Activated CD4-positive, CD25-positive, alpha-beta regulatory T cell (primary cell): Measurements from ENCODE around the gene SLC25A18.
"Not testable (repeated sequence)": the region's sequence is repeated elsewhere in the genome, so short reads cannot be mapped to it uniquely, and the experiment has no call there.

Experiments
- DNase-seq, 4 experiments: peaks; one replicate each; lab custom pipeline; 2025; lab: John Stamatoyannopoulos, UW

Gene SLC25A18, protein sequence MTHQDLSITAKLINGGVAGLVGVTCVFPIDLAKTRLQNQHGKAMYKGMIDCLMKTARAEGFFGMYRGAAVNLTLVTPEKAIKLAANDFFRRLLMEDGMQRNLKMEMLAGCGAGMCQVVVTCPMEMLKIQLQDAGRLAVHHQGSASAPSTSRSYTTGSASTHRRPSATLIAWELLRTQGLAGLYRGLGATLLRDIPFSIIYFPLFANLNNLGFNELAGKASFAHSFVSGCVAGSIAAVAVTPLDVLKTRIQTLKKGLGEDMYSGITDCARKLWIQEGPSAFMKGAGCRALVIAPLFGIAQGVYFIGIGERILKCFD

DNA sequence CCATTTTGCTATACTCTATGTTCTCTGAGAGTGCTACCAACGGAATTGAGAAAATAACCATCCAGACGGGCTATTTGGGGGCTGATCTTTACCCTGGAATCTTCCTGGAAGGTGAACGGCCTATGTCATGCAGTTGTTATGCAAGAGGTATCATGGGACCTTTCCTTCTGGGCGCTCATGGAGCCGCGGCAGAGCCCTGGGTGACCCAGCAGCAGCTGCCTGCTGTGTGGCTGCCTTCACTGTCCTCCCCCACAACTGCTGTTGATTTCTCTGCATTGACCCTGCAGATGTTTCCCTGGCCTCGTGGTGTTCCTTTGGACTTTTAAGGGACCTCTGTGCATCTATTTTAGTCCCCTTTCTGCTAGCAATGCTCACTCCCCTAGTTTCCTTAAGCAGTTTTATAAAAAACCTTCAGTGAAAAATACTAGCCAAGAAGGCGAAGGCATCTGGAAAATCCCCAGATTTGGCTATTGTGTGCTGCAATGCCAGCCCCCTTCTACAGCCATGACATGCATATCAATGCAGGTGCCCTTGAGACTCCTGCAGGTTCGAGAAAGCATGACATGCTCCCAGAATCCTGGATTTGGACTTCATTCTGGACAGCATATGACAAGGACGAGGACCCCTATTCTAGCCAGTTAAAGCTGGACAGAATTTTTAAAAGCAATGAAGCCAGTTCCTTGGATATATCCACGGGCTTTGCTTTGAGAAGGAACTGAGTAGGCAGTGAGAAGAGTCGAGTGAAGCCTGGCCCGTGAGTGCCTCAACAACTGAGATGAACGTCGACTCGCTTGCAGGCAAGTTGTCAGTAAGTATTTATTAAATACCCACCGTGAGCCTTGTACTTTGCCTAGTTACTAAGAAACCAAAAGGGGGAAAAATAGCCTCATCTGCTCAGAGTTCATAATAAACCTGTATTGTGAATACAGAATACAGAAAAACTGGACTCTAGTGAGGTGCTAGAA, at the start of gene SLC25A18:
Gene SLC25A18, plus strand, starts transcription at position 593 of the 965 bp plus-strand sequence. CDS start 16,447 bp downstream, outside the sequence.
- DNase-seq: no peak

DNA sequence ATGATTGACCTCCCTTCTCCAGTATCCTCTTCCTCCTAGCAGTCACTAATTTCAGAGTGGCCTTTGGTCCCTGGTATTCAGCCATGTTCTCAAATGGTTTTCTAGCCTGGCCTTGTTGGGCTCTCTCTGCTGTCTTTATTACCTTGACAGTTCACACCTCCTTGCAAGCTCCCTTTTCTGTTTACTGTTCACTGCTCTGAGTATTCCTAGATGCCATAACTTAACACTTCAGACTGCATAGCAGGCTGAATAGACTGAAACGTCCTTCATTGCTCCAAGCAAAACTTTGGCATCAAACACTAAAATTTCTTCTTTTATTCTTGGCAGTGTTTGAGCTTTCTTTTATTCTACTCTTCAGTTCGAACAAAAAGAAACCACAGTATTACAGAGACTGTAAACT, 49.7 kb upstream of the SLC25A18 start:
- DNase-seq: no peak

DNA sequence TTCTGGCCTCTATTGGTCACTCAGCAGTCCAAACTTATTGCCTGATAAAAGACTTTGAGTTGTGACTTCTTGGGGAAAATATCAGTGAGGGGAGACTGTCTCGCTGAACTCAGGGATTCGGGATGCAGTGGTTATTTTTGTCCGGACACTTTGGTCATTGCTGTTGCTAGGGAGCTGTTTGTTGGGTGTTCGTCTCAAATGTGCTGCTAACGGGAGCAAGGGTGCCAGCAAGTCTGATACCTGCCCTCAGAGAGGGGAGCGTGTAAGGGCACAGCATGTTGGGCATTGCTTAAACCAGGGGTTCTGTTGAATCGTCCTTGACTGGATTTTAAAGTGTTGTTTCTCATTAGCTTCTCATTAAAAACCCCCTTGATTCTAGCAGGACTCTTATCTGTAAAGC, 49.2 kb upstream of the SLC25A18 start:
- no peak for DNase-seq

DNA sequence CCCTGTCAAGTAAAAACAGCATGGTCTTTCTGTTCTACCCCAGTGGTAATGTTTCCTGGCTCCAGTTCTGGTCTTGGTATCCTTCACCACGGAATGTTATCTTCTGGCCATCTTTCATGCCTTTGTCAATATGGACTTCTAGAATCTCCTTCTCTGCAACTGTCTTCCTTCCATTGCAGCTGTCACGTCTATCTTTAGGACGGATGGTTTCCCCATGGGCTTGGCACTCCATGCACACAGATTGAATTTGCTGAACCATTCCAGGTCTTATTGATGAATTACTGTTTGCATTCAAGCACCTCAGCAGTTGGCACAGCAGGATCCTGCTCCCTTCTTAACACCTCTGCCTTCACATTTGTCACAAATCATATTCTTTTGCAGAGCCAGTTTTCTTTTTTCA, 44.9 kb upstream of the SLC25A18 start:
- DNase-seq: no peak

DNA sequence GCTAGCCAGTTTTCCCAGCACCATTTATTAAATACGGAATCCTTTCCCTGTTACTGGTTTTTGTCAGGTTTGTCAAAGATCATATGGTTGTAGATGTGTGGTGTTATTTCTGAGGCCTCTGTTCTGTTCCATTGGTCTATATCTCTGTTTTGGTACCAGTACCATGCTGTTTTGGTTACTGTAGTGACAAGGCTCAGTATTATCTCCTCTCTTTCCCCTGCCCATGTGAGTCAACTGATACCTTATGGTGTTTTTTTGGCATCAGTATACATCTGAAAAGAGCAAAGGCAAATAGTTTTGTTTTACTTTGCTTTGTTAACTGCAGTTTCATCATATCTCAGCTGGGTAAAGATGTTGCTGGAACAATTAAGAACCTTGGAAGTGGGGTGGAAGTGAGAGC, 41.3 kb upstream of the SLC25A18 start:
- not testable (repeated sequence) for DNase-seq

DNA sequence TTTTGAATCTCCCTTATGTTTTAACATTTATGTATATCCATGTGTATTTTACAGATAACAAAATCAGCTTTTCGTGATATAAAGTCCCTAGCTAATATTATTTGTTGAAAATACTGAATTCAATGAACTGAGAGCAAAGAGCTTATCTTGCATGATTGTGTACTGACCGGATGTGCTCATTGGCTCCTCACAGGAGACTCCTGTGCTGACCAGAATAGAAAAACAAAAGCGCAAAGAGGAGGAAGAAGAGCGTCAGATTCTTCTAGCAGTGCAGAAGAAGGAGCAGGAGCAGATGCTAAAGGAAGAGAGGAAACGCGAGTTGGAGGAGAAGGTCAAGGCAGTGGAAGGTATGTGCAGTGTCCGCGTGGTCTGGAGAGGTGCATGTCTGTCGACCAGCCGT, 39.4 kb upstream of the SLC25A18 start:
- DNase-seq: no peak

DNA sequence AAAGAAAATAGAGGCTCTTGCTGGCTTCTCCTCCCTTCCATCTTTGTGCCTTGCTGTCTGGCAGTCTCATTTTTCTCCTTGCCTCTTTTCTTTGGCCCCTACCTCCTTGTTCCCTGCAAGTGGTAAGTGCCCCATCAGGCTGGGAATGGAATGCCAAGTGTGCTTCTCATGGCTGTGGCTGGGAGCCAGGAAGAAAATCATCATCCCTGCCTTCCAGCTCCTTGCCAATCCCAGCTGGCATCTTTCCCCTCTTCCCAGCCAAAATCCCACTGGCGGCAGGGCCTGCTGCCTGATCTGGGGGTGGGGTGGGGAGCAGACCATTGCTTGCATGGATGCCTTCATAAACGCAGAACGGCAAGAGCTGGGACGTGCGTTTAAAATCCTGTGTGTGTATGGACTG, 27.0 kb upstream of the SLC25A18 start:
- DNase-seq: no peak

DNA sequence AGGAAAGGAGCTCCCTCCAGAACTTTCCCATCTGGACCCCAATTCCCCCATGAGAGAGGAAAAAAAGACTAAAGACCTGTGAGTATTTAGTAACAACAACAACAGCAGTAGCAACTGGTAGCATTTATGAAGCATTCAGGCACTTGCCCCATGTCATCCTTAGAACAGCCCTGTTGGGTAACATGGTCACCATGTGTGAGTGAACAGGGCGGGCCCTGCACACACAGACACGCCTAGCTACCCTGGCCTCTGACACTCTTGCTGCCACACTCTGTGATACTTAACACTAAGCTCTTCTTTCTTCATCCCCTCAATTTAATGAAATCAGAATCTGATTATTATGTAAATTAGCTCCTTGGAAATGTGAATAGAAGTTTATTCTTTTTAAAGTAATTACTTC, 26.1 kb upstream of the SLC25A18 start:
- no peak for DNase-seq

DNA sequence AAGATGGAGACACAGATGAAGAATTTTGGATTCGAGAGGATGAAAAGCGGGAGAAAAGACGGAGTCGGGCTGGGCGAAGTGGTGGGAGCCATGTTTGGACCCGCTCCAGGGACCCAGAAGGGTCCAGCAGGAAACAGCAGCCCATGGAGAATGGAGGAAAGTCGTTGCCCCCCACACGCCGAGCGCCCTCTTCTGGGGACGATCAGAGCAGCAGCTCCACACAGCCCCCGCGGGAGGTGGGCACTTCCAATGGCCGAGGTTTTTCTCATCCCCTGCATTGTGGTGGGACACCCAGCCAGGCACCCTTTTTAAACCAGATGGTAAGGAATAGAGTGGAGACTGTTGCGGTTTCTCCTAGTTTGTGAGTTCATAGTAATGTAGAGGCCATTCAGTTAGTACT, 22.8 kb upstream of the SLC25A18 start:
- no peak for DNase-seq

DNA sequence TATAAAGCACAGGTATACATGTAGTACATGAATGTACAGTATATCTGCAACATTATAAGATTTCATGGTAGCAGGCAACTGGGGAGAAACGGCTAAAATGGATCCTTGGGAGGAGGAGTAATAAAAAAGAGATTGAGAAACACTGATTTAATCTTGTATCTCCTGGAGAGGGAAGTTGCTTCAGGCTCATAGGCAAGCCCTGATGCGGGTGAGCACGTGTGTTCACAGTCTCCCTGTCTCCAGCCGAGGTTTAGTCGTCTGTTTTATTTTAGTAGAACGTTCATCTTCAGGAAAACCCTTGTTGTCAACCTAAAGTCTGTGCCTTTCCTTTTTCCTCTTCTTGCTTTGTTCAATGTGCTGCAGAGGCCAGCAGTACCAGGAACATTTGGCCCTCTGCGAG, 21.8 kb upstream of the SLC25A18 start:
- no peak for DNase-seq

DNA sequence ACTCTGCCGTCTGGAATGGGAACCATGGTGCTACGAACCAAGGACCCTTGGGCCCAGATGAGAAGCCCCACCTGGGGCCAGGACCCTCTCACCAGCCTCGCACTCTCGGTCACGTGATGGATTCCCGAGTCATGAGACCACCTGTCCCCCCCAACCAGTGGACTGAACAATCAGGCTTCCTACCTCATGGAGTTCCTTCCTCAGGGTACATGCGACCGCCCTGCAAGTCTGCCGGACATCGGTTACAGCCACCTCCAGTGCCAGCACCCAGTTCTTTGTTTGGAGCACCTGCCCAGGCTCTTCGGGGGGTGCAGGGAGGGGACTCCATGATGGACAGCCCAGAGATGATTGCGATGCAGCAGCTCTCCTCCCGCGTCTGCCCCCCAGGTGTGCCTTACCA, 20.8 kb upstream of the SLC25A18 start:
- no peak for DNase-seq

DNA sequence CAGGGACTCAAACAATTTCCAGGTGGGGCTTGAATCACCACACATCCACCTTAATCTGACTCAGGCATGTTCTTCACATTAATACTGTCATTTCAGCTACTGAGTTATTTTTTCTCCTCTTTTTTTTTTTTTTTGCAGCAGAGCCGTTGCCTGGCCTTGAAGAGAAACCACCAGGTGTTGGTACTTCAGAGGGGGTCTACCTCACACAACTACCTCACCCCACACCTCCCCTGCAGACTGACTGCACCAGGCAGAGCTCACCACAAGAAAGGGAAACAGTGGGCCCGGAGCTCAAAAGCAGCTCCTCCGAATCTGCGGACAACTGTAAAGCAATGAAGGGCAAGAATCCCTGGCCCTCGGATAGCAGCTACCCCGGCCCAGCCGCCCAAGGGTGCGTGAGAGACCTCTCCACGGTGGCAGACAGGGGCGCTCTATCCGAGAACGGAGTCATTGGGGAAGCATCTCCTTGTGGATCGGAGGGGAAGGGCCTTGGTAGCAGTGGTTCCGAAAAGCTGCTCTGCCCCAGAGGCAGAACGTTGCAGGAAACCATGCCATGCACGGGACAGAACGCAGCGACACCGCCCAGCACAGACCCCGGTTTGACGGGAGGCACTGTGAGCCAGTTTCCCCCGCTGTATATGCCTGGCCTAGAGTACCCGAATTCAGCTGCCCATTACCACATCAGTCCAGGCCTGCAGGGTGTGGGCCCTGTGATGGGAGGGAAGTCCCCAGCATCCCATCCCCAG, 15.1 kb upstream of the SLC25A18 start:
- no peak for DNase-seq

DNA sequence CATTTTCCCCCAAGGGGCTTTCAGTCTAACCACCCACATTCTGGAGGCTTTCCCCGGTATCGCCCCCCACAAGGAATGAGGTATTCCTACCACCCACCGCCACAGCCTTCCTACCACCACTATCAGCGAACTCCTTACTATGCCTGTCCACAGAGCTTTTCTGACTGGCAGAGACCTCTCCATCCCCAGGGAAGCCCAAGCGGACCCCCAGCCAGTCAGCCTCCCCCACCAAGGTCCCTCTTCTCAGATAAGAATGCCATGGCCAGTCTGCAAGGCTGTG, 14.6 kb upstream of the SLC25A18 start:
- DNase-seq: no peak

DNA sequence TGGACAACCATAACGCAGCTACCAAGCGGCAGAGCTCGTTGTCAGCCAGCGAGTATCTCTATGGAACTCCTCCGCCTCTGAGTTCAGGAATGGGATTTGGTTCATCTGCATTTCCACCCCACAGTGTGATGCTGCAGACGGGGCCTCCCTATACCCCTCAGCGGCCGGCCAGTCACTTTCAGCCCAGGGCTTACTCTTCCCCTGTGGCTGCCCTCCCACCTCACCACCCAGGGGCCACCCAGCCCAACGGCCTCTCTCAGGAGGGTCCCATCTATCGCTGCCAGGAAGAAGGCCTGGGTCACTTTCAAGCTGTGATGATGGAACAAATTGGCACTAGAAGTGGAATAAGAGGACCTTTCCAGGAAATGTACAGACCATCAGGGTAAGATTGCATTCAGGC, 14.1 kb upstream of the SLC25A18 start:
- DNase-seq: no peak

DNA sequence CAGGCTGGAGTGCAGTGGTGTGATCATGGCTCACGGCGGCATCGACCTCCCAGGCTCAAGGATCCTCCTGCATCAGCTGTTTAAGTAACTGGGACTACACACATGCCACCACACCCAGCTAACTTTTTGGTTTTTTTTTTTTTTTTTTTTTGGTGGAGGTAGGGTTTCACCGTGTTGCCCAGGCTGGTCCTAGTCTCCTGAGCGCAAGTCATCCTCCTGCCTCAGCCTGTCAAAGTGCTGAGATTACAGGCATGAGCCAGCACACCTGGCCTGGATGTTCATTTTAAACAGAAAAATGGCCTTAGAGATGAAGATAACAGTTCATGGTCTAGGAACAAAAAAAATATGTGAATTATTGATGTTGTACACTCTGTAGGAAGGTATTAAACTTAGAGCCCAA, 13.6 kb upstream of the SLC25A18 start:
- no peak for DNase-seq

DNA sequence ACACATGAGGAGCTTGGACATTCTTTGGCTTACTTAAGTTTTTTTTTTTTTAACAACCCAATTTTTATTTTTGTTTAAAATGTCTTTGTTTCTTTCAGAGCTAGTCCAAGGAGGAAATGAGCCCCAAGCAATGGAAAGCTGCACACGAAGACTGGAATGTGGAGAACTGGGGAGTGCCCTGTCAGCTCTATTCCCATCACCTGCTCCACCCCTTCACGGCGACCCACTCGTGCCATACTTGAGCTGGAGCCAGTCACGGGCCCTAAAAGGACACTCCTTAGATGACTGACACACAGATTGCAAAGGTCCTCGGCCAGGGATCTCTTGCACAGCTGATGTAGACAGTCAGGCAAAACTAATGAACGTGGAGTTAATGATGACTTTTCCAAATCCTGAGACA, 10.6 kb upstream of the SLC25A18 start:
- DNase-seq: no peak

DNA sequence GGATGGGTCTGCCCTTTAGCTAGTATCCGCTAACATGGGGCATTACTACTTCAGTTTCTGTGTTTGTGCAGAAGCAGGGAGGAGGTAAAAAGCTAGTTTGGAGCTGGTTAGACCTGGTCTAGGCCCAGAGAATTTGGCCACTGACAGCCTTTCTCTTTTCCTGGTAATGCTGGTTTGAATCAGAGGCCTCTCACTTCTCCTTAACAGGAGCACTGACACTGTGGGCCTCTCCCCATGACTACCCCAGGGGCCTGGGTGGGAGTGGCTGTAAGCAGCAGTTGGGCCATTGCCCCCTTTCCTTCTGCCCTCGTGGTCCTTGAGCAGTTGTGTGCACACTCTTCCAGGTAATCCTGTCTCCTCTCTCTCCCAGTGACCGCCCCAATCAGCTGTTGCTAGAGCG, 8.5 kb upstream of the SLC25A18 start:
- DNase-seq: no peak

DNA sequence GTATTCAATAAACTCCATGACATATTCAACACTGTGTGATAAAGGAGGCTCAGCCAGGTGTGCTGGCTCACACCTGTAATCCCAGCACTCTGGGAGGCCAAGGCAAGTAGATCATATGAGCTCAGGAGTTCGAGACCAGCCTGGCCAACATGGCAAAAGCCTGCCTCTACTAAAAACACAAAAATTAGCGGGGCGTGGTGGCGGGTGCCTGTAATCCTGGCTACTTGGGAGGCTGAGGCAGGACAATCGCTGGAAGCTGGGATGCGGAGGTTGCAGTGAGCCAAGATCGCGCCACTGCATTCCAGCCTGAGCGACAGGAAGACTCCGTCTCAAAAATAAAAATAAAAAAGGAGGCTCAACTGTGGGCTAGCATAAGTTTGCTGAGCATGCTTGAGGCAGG, 4.1 kb upstream of the SLC25A18 start:
- DNase-seq: no peak

DNA sequence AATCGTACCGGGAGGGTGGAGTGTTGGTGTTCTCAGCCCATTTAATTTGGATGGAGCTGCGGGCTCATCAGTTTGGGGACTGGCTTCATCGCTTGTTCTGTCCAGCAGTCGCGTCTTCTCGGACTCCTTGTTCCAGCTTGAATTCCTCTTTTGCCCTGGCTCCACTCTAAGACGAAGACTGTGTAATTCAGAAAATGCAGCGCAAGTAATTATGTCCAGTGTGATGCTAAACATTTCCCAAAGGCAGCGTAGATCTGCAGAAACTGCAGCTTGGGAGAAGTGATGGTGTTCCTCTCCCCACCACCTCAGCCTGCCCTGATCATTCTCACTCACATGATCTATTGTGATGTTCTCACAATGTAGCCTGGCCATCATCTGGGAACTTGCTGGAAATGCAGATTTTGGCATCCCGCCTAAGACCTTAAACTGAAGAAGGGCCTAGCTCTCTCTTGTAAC, 666 bp downstream of the SLC25A18 start:
- no peak for DNase-seq

DNA sequence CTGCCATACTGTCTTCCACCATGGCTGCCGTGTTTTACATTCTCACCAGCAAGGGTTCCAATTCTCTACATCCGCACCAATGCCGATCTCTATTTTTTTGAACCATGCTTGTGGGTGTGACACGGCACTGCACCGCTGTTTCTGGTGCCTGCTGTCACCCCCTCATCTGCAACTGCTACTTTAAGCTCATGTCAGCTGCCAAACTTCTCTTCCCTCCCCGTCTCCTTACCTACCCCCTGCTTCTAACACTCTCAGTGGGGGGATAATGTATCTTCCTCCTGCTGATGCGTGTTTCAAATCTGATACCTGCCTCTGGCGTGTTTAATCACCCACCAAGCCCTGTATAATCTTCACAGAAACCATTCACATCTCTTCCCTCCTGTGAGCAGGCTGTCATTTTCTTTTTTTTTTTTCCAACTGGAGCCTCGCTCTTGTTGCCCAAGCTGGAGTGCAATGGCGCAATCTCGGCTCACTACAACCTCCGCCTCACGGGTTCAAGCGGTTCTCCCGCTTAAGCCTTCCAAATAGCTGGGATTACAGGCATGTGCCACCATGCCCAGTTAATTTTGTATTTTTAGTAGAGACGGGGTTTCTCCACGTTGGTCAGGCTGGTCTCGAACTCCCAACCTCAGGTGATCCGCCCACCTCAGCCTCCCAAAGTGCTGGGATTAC, 2.9 kb downstream of the SLC25A18 start:
- not testable (repeated sequence) for DNase-seq

DNA sequence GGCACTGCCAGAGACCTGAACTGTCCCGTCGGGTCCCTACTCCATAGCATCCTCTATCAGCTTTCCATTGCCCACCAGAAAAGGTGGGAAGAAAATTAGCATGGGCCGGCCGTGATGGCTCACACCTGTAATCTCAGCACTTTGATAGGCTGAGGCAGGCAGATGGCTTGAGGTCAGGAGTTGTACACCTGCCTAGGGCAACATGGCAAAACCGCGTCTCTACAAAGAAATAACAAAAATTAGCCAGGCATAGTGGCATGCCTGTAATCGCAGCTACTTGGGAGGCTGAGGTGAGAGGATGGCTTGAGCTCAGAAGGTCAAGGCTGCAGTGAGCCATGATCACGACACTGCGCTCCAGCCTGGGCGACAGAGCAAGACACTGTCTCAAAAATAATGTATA, 3.5 kb downstream of the SLC25A18 start:
- DNase-seq: no peak

DNA sequence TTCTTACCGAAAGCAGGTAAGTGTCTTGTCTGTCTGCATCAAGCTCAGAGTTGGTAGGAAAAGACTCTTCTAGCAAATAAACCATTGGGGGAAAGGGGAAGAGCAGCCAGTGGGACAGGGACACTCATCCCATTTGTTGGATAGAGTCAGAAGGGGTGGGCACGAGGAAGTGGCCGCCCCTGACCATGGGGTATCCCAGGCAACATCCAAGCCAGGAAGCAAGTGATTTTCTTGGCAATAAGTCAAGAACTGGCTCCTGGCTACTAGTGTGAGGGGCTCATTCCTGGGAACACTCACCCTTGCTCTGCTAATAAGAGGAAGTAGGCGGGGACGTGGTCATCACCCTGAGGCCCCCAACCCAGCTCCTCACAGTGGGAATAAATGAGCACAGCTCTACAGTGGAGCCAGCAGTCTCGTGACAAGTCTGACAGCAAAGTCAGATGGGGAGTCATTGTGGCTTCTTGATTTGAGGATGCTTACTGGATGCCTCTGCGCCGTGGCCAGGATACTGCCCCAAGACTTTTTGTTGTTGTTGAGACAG, 6.7 kb downstream of the SLC25A18 start:
- DNase-seq: no peak
